ENCODE data around the gene ATP1A1. TPM values are rescaled to one million over a fixed set of nuclear protein-coding genes. Genes with fewer than 3 reads are reported as not detected.

The ATP1A1 gene
- total RNA-seq, 1 experiment from 2014 or later, result 286 TPM

GRCh38 chr1:116382857-116383483, 9.9 kb downstream of the ATP1A1 start:
- Mint-ChIP-seq H3K27me3 (ENCODE audit: low read depth) (no peaks in the 10 kb centered on the region), H3K9me3 (no peaks in the 10 kb centered on the region), H3K36me3 (peaks cover 35% of the 10 kb centered on the region), H3K4me3 (no peak overlapping the region), H3K27ac (no peak overlapping the region), H3K4me1 (peaks cover 44% of the 10 kb centered on the region)
- no peak for DNase-seq (ENCODE audit: low spot score)
- no peak for ATAC-seq
- TF ChIP-seq ZBTB43 (CRISPR knock-in tag; IDR thresholded peaks at IDR 0.05) (no peak), ARID4B (CRISPR knock-in tag; IDR thresholded peaks at IDR 0.05; ENCODE audit: borderline replicate concordance) (no peak), SMAD4 (CRISPR knock-in tag; IDR thresholded peaks at IDR 0.05) (no peak), ATF1 (CRISPR knock-in tag; IDR thresholded peaks at IDR 0.05) (no peak), HMGXB4 (CRISPR knock-in tag; IDR thresholded peaks at IDR 0.05) (no peak), E2F4 (CRISPR knock-in tag; IDR thresholded peaks at IDR 0.05; ENCODE audit: borderline replicate concordance, low read depth) (no peak), CDX4 (CRISPR knock-in tag; IDR thresholded peaks at IDR 0.05; ENCODE audit: borderline replicate concordance) (no peak), GTF2I (CRISPR knock-in tag; conservative IDR thresholded peaks at IDR 0.05) (no peak), ZNF219 (CRISPR knock-in tag; IDR thresholded peaks at IDR 0.05; ENCODE audit: borderline replicate concordance) (no peak)
- ChIA-PET POLR2A (no interaction called here), CTCF (interaction anchor here (0.6 to 3.5 kb wide), 2 partner anchors 116 to 244 kb away, joined by 4 to 19 read pairs; no protein-coding TSS in a partner anchor)

- peaks cover 13% of the 10 kb centered on the region for H3K4me1 Mint-ChIP-seq
- H3K27ac Mint-ChIP-seq, result no peak overlapping the region
- H3K4me3 Mint-ChIP-seq, result no peak overlapping the region
- H3K36me3 Mint-ChIP-seq, result peaks cover 65% of the 10 kb centered on the region
- CTCF ChIA-PET, result interaction anchor here (0.6 to 1.9 kb wide), 2 partner anchors 10 to 99 kb away, joined by 3 to 6 read pairs; no protein-coding TSS in a partner anchor
- DNase-seq (ENCODE audit: low spot score), result no peak
- no peak for ATAC-seq
- POLR2A ChIA-PET, result no interaction called here
- no peaks in the 10 kb centered on the region for H3K27me3 Mint-ChIP-seq (ENCODE audit: low read depth)
- no peaks in the 10 kb centered on the region for H3K9me3 Mint-ChIP-seq
- TF ChIP-seq IRF1 (CRISPR knock-in tag; IDR thresholded peaks at IDR 0.05), result no peak
- no peak for TF ChIP-seq ZBTB43 (CRISPR knock-in tag; IDR thresholded peaks at IDR 0.05)
- TF ChIP-seq EMX1 (CRISPR knock-in tag; IDR thresholded peaks at IDR 0.05), result no peak
- TF ChIP-seq E2F1 (CRISPR knock-in tag; IDR thresholded peaks at IDR 0.05), result no peak
- TF ChIP-seq GTF2I (CRISPR knock-in tag; conservative IDR thresholded peaks at IDR 0.05), result no peak
- no peak for TF ChIP-seq MAX (CRISPR knock-in tag; IDR thresholded peaks at IDR 0.05)
- TF ChIP-seq ERG (CRISPR knock-in tag; IDR thresholded peaks at IDR 0.05), result no peak
- no peak for TF ChIP-seq ELF4 (CRISPR knock-in tag; IDR thresholded peaks at IDR 0.05; ENCODE audit: low read depth)
- no peak for TF ChIP-seq CBFB (CRISPR knock-in tag; IDR thresholded peaks at IDR 0.05; ENCODE audit: low read depth)
- no peak for TF ChIP-seq ZNF416 (CRISPR knock-in tag; IDR thresholded peaks at IDR 0.05)
- TF ChIP-seq ZNF317 (CRISPR knock-in tag; IDR thresholded peaks at IDR 0.05; ENCODE audit: borderline replicate concordance, low read depth), result no peak
- no peak for TF ChIP-seq MYBL2 (CRISPR knock-in tag; IDR thresholded peaks at IDR 0.05)
Measured at GRCh38 chr1:116386042-116386441, 13.0 kb downstream of the ATP1A1 start.
